Choroid plexus epithelial cell (primary cell): ENCODE results near the gene CCDC152.

Experiments
- DNase-seq: peaks from one replicate; pipeline ENCODE4 v3.0.0-alpha.2; 2010; ENCODE audit warnings: low read depth
- H3K4me3 ChIP-seq: 2 replicates; pipeline ENCODE4 v1.5.1; 2011; ENCODE audit warnings: low read depth, mild to moderate bottlenecking, control low read depth, low read length, moderate library complexity
- CTCF ChIP-seq: conservative IDR thresholded peaks from 2 replicates; pipeline ENCODE4 v1.5.1; 2011; ENCODE audit warnings: low read depth, mild to moderate bottlenecking, control low read depth, inconsistent platforms, low read length, moderate library complexity

Gene CCDC152

GRCh38 chr5:42798284-42799240, 41.9 kb downstream of the CCDC152 start:
- no peak overlapping the region for H3K4me3 ChIP-seq
- no peak for DNase-seq
- TF ChIP-seq CTCF = no peak

- no peak for DNase-seq
- no peak for TF ChIP-seq CTCF
- H3K4me3 ChIP-seq = no peak overlapping the region
Observed at GRCh38 chr5:42799241-42799608, 42.6 kb downstream of the CCDC152 start.

GRCh38 chr5:42799668-42800114, 43.1 kb downstream of the CCDC152 start:
- no peak overlapping the region for H3K4me3 ChIP-seq
- TF ChIP-seq CTCF = no peak
- no peak for DNase-seq

- no peak for DNase-seq
- TF ChIP-seq CTCF = no peak
Observed at GRCh38 chr5:42800748-42801330, 44.2 kb downstream of the CCDC152 start.

GRCh38 chr5:42801516-42802166, 45.0 kb downstream of the CCDC152 start:
- TF ChIP-seq CTCF = no peak
- no peak for DNase-seq
- no peak overlapping the region for H3K4me3 ChIP-seq

More at GRCh38 chr5:42800748-42801330, 44.2 kb downstream of the CCDC152 start:
- H3K4me3 ChIP-seq = no peak overlapping the region

GRCh38 chr5:42804717-42805339, 48.2 kb downstream of the CCDC152 start:
- H3K4me3 ChIP-seq = no peak overlapping the region
- DNase-seq = no peak
- TF ChIP-seq CTCF = no peak
